IMR-90 (cell line): ENCODE results near the gene DNAJC5.

Source experiments
- BHLHE40 ChIP-seq: fragments of 150-350 bp; IDR thresholded peaks from 2 replicates; pipeline ENCODE4 v1.6.1; 2016; ENCODE audit warnings: mild to moderate bottlenecking, low read depth, low read length
- CTCF ChIP-seq: conservative IDR thresholded peaks from 2 replicates; pipeline ENCODE4 v1.5.1; 2012; ENCODE audit warnings: mild to moderate bottlenecking, low read depth, low read length, improper control_type of control experiment
- MAZ ChIP-seq: IDR thresholded peaks from 2 replicates; pipeline ENCODE4 v1.6.1; 2012; ENCODE audit warnings: low read depth, mild to moderate bottlenecking, low read length, improper control_type of control experiment, moderate library complexity, borderline replicate concordance
- POLR2A ChIP-seq: IDR thresholded peaks from 2 replicates; pipeline ENCODE4 v1.6.1; 2012; ENCODE audit warnings: mild to moderate bottlenecking, low read depth, low read length
- RCOR1 ChIP-seq: IDR thresholded peaks from 2 replicates; pipeline ENCODE4 v1.6.1; 2012; ENCODE audit warnings: mild to moderate bottlenecking, low read length, improper control_type of control experiment; ENCODE audit not compliant: insufficient replicate concordance
- RFX5 ChIP-seq: IDR thresholded peaks from 2 replicates; pipeline ENCODE4 v1.8.0; 2012; ENCODE audit warnings: low read depth, mild to moderate bottlenecking, low read length, moderate library complexity
- SMC3 ChIP-seq: fragments of 150-350 bp; IDR thresholded peaks from 2 replicates; pipeline ENCODE4 v1.6.1; 2016; ENCODE audit warnings: low read depth, mild to moderate bottlenecking, antibody characterized with exemption, low read length, moderate library complexity
- TF ChIP-seq, protein P1 (sequence below): fragments of 150-350 bp; IDR thresholded peaks from 2 replicates; pipeline ENCODE4 v1.6.1; 2017; ENCODE audit warnings: mild to moderate bottlenecking, antibody characterized with exemption, low read length, low read depth

- TF ChIP-seq CTCF, result no peak
- no peak for TF ChIP-seq RCOR1
- no peak for TF ChIP-seq POLR2A
- no peak for TF ChIP-seq BHLHE40
- TF ChIP-seq SMC3, result no peak
- TF ChIP-seq RFX5, result no peak
- TF ChIP-seq, protein P1, sequence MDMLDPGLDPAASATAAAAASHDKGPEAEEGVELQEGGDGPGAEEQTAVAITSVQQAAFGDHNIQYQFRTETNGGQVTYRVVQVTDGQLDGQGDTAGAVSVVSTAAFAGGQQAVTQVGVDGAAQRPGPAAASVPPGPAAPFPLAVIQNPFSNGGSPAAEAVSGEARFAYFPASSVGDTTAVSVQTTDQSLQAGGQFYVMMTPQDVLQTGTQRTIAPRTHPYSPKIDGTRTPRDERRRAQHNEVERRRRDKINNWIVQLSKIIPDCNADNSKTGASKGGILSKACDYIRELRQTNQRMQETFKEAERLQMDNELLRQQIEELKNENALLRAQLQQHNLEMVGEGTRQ, result no peak
- no peak for TF ChIP-seq MAZ
Observed at GRCh38 chr20:63926298-63926697, 31.4 kb downstream of the DNAJC5 start.
